Common myeloid progenitor, CD34-positive (primary cell): Measurements from ENCODE around the gene VPS51.

ENCODE experiments used
- CTCF ChIA-PET: fragments of 350-600 bp; sonication (Branson Sonifier 250); formaldehyde crosslinking; loops from one replicate; lab custom pipeline; 2021; ENCODE audit warnings: antibody characterized with exemption; lab: Charles Lee
- POLR2A ChIA-PET: fragments of 350-600 bp; sonication (Branson Sonifier 250); formaldehyde crosslinking; loops from one replicate; lab custom pipeline; 2021; ENCODE audit warnings: antibody characterized with exemption; lab: Charles Lee
- DNase-seq, 3 donors: peaks; one replicate each; pipeline versions ENCODE4 v3.0.0 to v3.0.0-alpha.2; 2013
- H3K27ac ChIP-seq, 2 experiments: 1 replicate in 1 of 2; 2 replicates in 1 of 2; pipeline ENCODE4 v1.7.0; 2013; ENCODE audit warnings: inconsistent platforms in 2 of 2, low read length in 2 of 2, mild to moderate bottlenecking in 2 of 2, low read depth in 1 of 2, moderate library complexity in 1 of 2; ENCODE audit not compliant: severe bottlenecking in 2 of 2, insufficient read depth in 1 of 2, poor library complexity in 1 of 2
- H3K27me3 ChIP-seq, 5 experiments: replicated peaks in 2 of 5; 1 replicate in 3 of 5; 2 replicates in 2 of 5; pipeline versions ENCODE4 v1.6.1 to v1.7.0; 2013; ENCODE audit warnings: low read length in 4 of 5, mild to moderate bottlenecking in 2 of 5, moderate library complexity in 2 of 5, inconsistent platforms in 1 of 5; ENCODE audit not compliant: insufficient read depth in 5 of 5, control insufficient read depth in 4 of 5
- H3K36me3 ChIP-seq, 4 experiments: 1 replicate in 2 of 4; 2 replicates in 2 of 4; pipeline versions ENCODE4 v1.6.1 to v1.7.0; 2013; ENCODE audit warnings: low read length in 3 of 4, control low read depth in 1 of 4, mild to moderate bottlenecking in 1 of 4; ENCODE audit not compliant: control insufficient read depth in 4 of 4, insufficient read depth in 4 of 4
- H3K4me1 ChIP-seq, 4 experiments: 1 replicate in 3 of 4; 2 replicates in 1 of 4; pipeline versions ENCODE4 v1.6.1 to v1.7.1; 2013; ENCODE audit warnings: low read length in 3 of 4, mild to moderate bottlenecking in 3 of 4, control low read depth in 1 of 4, inconsistent platforms in 1 of 4, moderate library complexity in 1 of 4; ENCODE audit not compliant: control insufficient read depth in 4 of 4, insufficient read depth in 4 of 4; ENCODE audit errors: control extremely low read depth in 1 of 4
- H3K4me3 ChIP-seq, 7 experiments: 1 replicate in 4 of 7; 2 replicates in 3 of 7; pipeline versions ENCODE4 v1.5.1 to v1.7.0; 2013; ENCODE audit warnings: mild to moderate bottlenecking in 7 of 7, low read length in 6 of 7, moderate library complexity in 6 of 7, inconsistent platforms in 2 of 7, low read depth in 2 of 7, control low read depth in 1 of 7; ENCODE audit not compliant: insufficient read depth in 4 of 7, control insufficient read depth in 1 of 7; ENCODE audit errors: extremely low read depth in 1 of 7
- H3K9me3 ChIP-seq, 5 experiments: 1 replicate in 4 of 5; 2 replicates in 1 of 5; pipeline versions ENCODE4 v1.6.1 to v1.7.1; 2013; ENCODE audit warnings: low read length in 4 of 5, mild to moderate bottlenecking in 2 of 5, inconsistent platforms in 1 of 5, low read depth in 1 of 5, moderate library complexity in 1 of 5; ENCODE audit not compliant: control insufficient read depth in 4 of 5, insufficient read depth in 2 of 5; ENCODE audit errors: control extremely low read depth in 1 of 5
- WGBS: methylation state at CpG from one replicate; pipeline ENCODE4 v1.1.5; 2013; ENCODE audit not compliant: insufficient coverage; 5-methylcytosine and 5-hydroxymethylcytosine counted together

Gene VPS51

DNA sequence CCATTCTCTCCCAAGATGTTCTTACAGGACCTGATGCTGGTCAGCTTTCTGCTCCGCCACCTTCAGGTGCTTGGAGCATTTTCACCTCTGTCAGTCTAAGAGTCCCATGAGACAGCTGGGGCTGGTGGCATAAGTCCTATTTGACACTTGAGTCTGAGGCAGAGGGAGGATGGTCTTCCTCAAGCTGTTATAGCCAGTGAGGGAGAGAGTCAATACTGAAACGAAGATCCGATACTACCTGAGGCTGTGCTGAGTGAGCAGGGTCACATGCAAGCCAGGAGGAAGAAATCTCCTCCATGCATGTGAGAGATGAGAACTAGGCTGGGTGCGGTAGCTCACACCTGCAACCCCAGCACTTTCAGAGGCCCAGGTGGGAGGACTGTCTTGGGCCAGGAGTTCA is 6.4 kb upstream of the VPS51 start:
- no peak for DNase-seq
- H3K4me3 ChIP-seq, result no peak overlapping the region
- no peak overlapping the region for H3K27ac ChIP-seq
- 100% methylated on average over 2 of the region's 4 CpGs for WGBS
- peaks cover 4 to 47% (median 35%) of the 10 kb centered on the region in 4 experiments for H3K36me3 ChIP-seq
- CTCF ChIA-PET, result interaction anchor here (1.0 to 1.1 kb wide), 2 partner anchors 9 to 12 kb away, joined by 3 read pairs; no protein-coding TSS in a partner anchor
- no peaks in the 10 kb centered on the region for H3K9me3 ChIP-seq
- peaks cover 0 to 9% (median 8%) of the 10 kb centered on the region in 4 experiments for H3K4me1 ChIP-seq
- POLR2A ChIA-PET, result no interaction called here
- H3K27me3 ChIP-seq, result no peaks in the 10 kb centered on the region

DNA sequence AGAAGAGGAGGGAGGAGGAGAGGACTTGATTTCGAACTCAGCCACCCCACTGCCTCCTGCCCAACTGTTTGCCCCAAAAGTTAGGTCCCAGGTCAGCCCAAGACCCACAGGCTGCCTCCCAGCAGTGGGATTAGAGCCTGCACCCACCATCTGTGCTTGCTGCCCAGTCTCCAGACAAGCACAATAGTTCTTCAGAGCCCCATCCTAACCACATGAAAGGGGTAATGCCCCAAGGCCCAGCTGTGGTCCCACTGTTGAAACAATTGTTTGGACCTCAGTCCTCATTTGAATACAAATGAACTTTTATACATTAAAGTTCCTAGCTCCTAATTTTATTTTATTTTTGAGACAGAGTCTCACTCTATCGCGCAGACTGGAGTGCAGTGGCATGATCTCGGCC is 5.4 kb upstream of the VPS51 start:
- Histone ChIP-seq H3K9me3 (no peaks in the 10 kb centered on the region), H3K4me3 (no peak overlapping the region), H3K36me3 (peaks cover 1 to 41% (median 32%) of the 10 kb centered on the region in 4 experiments), H3K27ac (no peak overlapping the region), H3K4me1 (peaks cover 0 to 2% (median under 1%) of the 10 kb centered on the region in 4 experiments), H3K27me3 (no peaks in the 10 kb centered on the region)
- CTCF ChIA-PET, result interaction anchor here (1.0 kb wide), 2 partner anchors 11 to 15 kb away, joined by 3 read pairs; no protein-coding TSS in a partner anchor
- 94% methylated on average over 3 of the region's 4 CpGs for WGBS
- POLR2A ChIA-PET, result no interaction called here
- DNase-seq, result no peak

GRCh38 chr11:65095427-65095826 is 587 bp upstream of the VPS51 start:
- H3K36me3 ChIP-seq, result peaks cover 0 to 13% (median 9%) of the 10 kb centered on the region in 4 experiments
- WGBS, result 85% methylated on average over 21 of the region's 22 CpGs
- DNase-seq, result no peak
- ChIA-PET CTCF (interaction anchor here (0.6 to 4.9 kb wide), 4 partner anchors 10 to 789 kb away, joined by 3 to 56 read pairs (median 4); partner anchors contain the start of genes CDCA5, TM7SF2 and ZFPL1), POLR2A (interaction anchor here (1.4 to 2.0 kb wide), 3 partner anchors 9 to 86 kb away, joined by 5 read pairs; partner anchors contain the start of gene TM7SF2)
- H3K4me3 ChIP-seq, result peak overlapping the region in 4 of 7 experiments; percentile 77 to 91 (median 82)
- H3K4me1 ChIP-seq, result peaks cover 4 to 15% (median 9%) of the 10 kb centered on the region in 4 experiments
- H3K27ac ChIP-seq, result peak overlapping the region; percentile 68 to 86
- no peaks in the 10 kb centered on the region for H3K27me3 ChIP-seq
- H3K9me3 ChIP-seq, result no peaks in the 10 kb centered on the region

DNA sequence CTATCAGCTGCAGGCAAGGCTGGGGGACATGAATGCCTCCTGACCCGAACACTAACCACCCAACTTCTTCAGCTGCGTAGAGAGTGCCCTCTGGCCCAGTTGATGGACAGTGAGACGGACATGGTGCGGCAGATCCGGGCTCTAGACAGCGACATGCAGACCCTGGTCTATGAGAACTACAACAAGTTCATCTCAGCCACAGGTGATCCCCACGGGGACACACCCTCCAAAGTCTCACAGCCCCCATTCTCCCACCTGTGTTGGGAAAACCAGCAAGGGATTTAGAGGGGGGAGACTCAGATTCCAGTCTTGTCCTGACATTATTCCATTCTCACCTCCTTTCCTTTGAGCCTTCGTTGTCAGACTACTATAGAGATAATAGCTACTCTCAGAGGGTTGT is 912 bp downstream of the VPS51 start:
- peak overlapping the region in 6 of 7 experiments; percentile 62 to 91 (median 80) for H3K4me3 ChIP-seq
- H3K36me3 ChIP-seq, result peaks cover 0 to 15% (median 10%) of the 10 kb centered on the region in 4 experiments
- ChIA-PET POLR2A (interaction anchor here (1.2 to 1.6 kb wide), 3 partner anchors 14 to 84 kb away, joined by 3 to 5 read pairs (median 5); partner anchors contain the start of gene TM7SF2), CTCF (interaction anchor here (0.8 to 4.9 kb wide), 7 partner anchors 9 to 248 kb away, joined by 3 to 56 read pairs (median 4); partner anchors contain the start of genes ARL2 and TM7SF2)
- no peak for DNase-seq
- H3K27me3 ChIP-seq, result no peaks in the 10 kb centered on the region
- 66% methylated on average over 5 of the region's 8 CpGs for WGBS
- no peaks in the 10 kb centered on the region for H3K9me3 ChIP-seq
- H3K4me1 ChIP-seq, result peaks cover 4 to 15% (median 9%) of the 10 kb centered on the region in 4 experiments
- peak overlapping the region; percentile 68 to 86 for H3K27ac ChIP-seq

DNA sequence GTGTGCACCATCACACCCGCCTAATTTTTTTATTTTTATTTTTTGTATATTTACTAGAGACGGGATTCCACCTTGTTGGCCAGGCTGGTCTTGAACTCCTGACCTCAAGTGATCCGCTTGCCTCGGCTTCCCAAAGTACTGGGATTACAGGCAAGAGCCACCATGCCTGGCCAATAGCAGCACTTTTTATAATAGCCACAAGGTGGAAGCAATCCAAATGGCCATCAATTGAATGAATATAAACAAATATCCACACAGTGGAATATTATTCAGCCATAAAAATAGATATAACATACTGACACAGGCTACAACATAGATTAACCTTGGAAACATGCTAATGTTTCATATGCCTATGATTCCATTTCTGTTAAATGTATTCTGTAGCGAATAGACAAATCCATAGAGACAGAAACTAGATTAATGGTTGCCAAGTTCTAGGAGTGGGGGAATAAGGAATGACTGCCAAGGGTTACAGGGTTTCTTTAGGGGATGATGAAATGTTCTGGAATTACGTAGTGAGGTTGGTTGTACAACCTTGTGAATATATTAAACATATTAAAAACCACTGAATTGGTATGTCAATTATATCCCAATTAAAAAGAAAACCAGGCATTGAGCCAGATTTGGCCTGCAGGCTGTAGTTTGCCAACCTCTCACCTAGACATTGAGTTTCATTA is 4.8 kb downstream of the VPS51 start:
- Histone ChIP-seq H3K27me3 (no peaks in the 10 kb centered on the region), H3K9me3 (no peaks in the 10 kb centered on the region), H3K4me3 (no peak overlapping the region), H3K27ac (peak overlapping the region in 1 of 2 experiments; percentile 41), H3K36me3 (peaks cover under 1 to 42% (median 22%) of the 10 kb centered on the region in 4 experiments), H3K4me1 (peaks cover 4 to 11% (median 7%) of the 10 kb centered on the region in 4 experiments)
- CTCF ChIA-PET, result interaction anchor here (1.3 to 4.9 kb wide), 4 partner anchors 11 to 97 kb away, joined by 4 to 56 read pairs (median 17); partner anchors contain the start of gene TM7SF2
- DNase-seq, result no peak
- 100% methylated on average over 3 of the region's 6 CpGs for WGBS
- POLR2A ChIA-PET, result interaction anchor here (2.0 kb wide), 1 partner anchor 10 kb away, joined by 5 read pairs; no protein-coding TSS in a partner anchor

- ChIA-PET POLR2A (no interaction called here), CTCF (interaction anchor here (0.5 to 3.6 kb wide), 6 partner anchors 9 to 253 kb away, joined by 3 to 28 read pairs (median 4); partner anchors contain the start of gene TM7SF2)
- Histone ChIP-seq H3K4me3 (no peak overlapping the region), H3K4me1 (peaks cover 0 to 2% (median under 1%) of the 10 kb centered on the region in 4 experiments), H3K27ac (no peak overlapping the region), H3K27me3 (no peaks in the 10 kb centered on the region), H3K9me3 (no peaks in the 10 kb centered on the region), H3K36me3 (peaks cover 2 to 51% (median 27%) of the 10 kb centered on the region in 4 experiments)
- WGBS, result 94% methylated on average over 7 of the region's 8 CpGs
- DNase-seq, result no peak
Measured at GRCh38 chr11:65102142-65103095, 6.4 kb downstream of the VPS51 start.
